Stimulated activated CD8-positive, alpha-beta memory T cell treated with anti-CD3 and anti-CD28 coated beads, Interleukin-4, amount 100 ng/mL, for 24 hours (primary cell): Measurements from ENCODE around the gene VASH2.
"Not testable (repeated sequence)": the region's sequence is repeated elsewhere in the genome, so short reads cannot be mapped to it uniquely, and the experiment has no call there.

ENCODE experiments used
- DNase-seq: peaks from one replicate; pipeline ENCODE4 v3.0.0-alpha.2; 2020; ENCODE audit warnings: low read depth

Gene VASH2

GRCh38 chr1:212957546-212957945 lies 7.2 kb downstream of the VASH2 start:
- no peak for DNase-seq

GRCh38 chr1:212958175-212958574 lies 7.8 kb downstream of the VASH2 start:
- DNase-seq, result no peak

GRCh38 chr1:212959266-212960220 lies 9.2 kb downstream of the VASH2 start:
- DNase-seq, result no peak

GRCh38 chr1:212960932-212961331 lies 10.6 kb downstream of the VASH2 start:
- DNase-seq, result no peak

GRCh38 chr1:212962509-212962908 lies 12.2 kb downstream of the VASH2 start:
- DNase-seq, result no peak

- DNase-seq, result no peak
Observed at GRCh38 chr1:212964102-212964501, 13.8 kb downstream of the VASH2 start.

- DNase-seq, result not testable (repeated sequence)
Observed at GRCh38 chr1:212964993-212965392, 14.7 kb downstream of the VASH2 start.

GRCh38 chr1:212966616-212967015 lies 16.3 kb downstream of the VASH2 start:
- no peak for DNase-seq

- DNase-seq, result no peak
Observed at GRCh38 chr1:212967801-212968200, 17.5 kb downstream of the VASH2 start.

GRCh38 chr1:212968368-212968863 lies 18.1 kb downstream of the VASH2 start:
- DNase-seq, result no peak

- no peak for DNase-seq
Observed at GRCh38 chr1:212970085-212970484, 19.7 kb downstream of the VASH2 start.

- DNase-seq, result no peak
Observed at GRCh38 chr1:212971312-212971711, 21.0 kb downstream of the VASH2 start.

- DNase-seq, result no peak
Observed at GRCh38 chr1:212973426-212973825, 23.1 kb downstream of the VASH2 start.

- DNase-seq, result no peak
Observed at GRCh38 chr1:212973899-212974298, 23.6 kb downstream of the VASH2 start.

GRCh38 chr1:212974711-212975110 lies 24.4 kb downstream of the VASH2 start:
- DNase-seq, result no peak

- no peak for DNase-seq
Observed at GRCh38 chr1:212975111-212975918, 25.0 kb downstream of the VASH2 start.

- DNase-seq, result no peak
Observed at GRCh38 chr1:212976586-212976985, 26.2 kb downstream of the VASH2 start.

GRCh38 chr1:212977781-212978645 lies 27.7 kb downstream of the VASH2 start:
- no peak for DNase-seq

GRCh38 chr1:212979340-212980122 lies 29.2 kb downstream of the VASH2 start:
- DNase-seq, result peak; percentile 11

- DNase-seq, result no peak
Observed at GRCh38 chr1:212980123-212980785, 29.9 kb downstream of the VASH2 start.
